ENCODE data around the gene SLC9A3.

Gene SLC9A3

GRCh38 chr5:532521-533242, 8.4 kb upstream of the SLC9A3 start:
- no peaks in the 10 kb centered on the region for H3K9me3 ChIP-seq (ENCODE audit: control insufficient read depth, insufficient read depth, low read length)
- peaks cover 22% of the 10 kb centered on the region for H3K27me3 ChIP-seq (ENCODE audit: control insufficient read depth, insufficient read depth, low read length)
- no peak for DNase-seq (ENCODE audit: low read depth, low spot score)
- H3K27ac ChIP-seq (ENCODE audit: low read length): no peak overlapping the region
- no peaks in the 10 kb centered on the region for H3K36me3 ChIP-seq (ENCODE audit: control insufficient read depth, insufficient read depth, low read length)
- H3K4me3 ChIP-seq (ENCODE audit: low read length): no peak overlapping the region
- no CpG with 5 or more reads among the region's 25 CpGs for WGBS (ENCODE audit: insufficient coverage, insufficient read length)
- H3K4me1 ChIP-seq (ENCODE audit: control insufficient read depth, insufficient read depth, low read length): no peaks in the 10 kb centered on the region; the same call in 1 of the 2 replicates

GRCh38 chr5:531749-532315, 7.6 kb upstream of the SLC9A3 start:
- no peak for DNase-seq (ENCODE audit: low read depth, low spot score)
- no CpG with 5 or more reads among the region's 13 CpGs for WGBS (ENCODE audit: insufficient coverage, insufficient read length)
- H3K36me3 ChIP-seq (ENCODE audit: control insufficient read depth, insufficient read depth, low read length): no peaks in the 10 kb centered on the region
- no peaks in the 10 kb centered on the region for H3K9me3 ChIP-seq (ENCODE audit: control insufficient read depth, insufficient read depth, low read length)
- no peaks in the 10 kb centered on the region; the same call in 1 of the 2 replicates for H3K4me1 ChIP-seq (ENCODE audit: control insufficient read depth, insufficient read depth, low read length)
- H3K27ac ChIP-seq (ENCODE audit: low read length): no peak overlapping the region
- no peak overlapping the region for H3K4me3 ChIP-seq (ENCODE audit: low read length)
- H3K27me3 ChIP-seq (ENCODE audit: control insufficient read depth, insufficient read depth, low read length): peaks cover 30% of the 10 kb centered on the region

GRCh38 chr5:531101-531748, 7.0 kb upstream of the SLC9A3 start:
- no peak for DNase-seq (ENCODE audit: low read depth, low spot score)
- no peaks in the 10 kb centered on the region for H3K36me3 ChIP-seq (ENCODE audit: control insufficient read depth, insufficient read depth, low read length)
- WGBS (ENCODE audit: insufficient coverage, insufficient read length): no CpG with 5 or more reads among the region's 25 CpGs
- no peak overlapping the region for H3K27ac ChIP-seq (ENCODE audit: low read length)
- H3K27me3 ChIP-seq (ENCODE audit: control insufficient read depth, insufficient read depth, low read length): peaks cover 36% of the 10 kb centered on the region
- H3K4me3 ChIP-seq (ENCODE audit: low read length): no peak overlapping the region
- H3K9me3 ChIP-seq (ENCODE audit: control insufficient read depth, insufficient read depth, low read length): no peaks in the 10 kb centered on the region
- H3K4me1 ChIP-seq (ENCODE audit: control insufficient read depth, insufficient read depth, low read length): no peaks in the 10 kb centered on the region; the same call in 1 of the 2 replicates

GRCh38 chr5:530001-530955, 6.0 kb upstream of the SLC9A3 start:
- Histone ChIP-seq H3K4me3 (ENCODE audit: low read length) (no peak overlapping the region), H3K27me3 (ENCODE audit: control insufficient read depth, insufficient read depth, low read length) (peaks cover 46% of the 10 kb centered on the region), H3K4me1 (ENCODE audit: control insufficient read depth, insufficient read depth, low read length) (peaks cover 1% of the 10 kb centered on the region), H3K9me3 (ENCODE audit: control insufficient read depth, insufficient read depth, low read length) (no peaks in the 10 kb centered on the region), H3K27ac (ENCODE audit: low read length) (no peak overlapping the region), H3K36me3 (ENCODE audit: control insufficient read depth, insufficient read depth, low read length) (no peaks in the 10 kb centered on the region)
- WGBS (ENCODE audit: insufficient coverage, insufficient read length): no CpG with 5 or more reads among the region's 24 CpGs
- DNase-seq (ENCODE audit: low read depth, low spot score): no peak

GRCh38 chr5:528629-529511, 4.6 kb upstream of the SLC9A3 start:
- Histone ChIP-seq H3K4me1 (ENCODE audit: control insufficient read depth, insufficient read depth, low read length) (peaks cover 1% of the 10 kb centered on the region), H3K4me3 (ENCODE audit: low read length) (no peak overlapping the region), H3K27ac (ENCODE audit: low read length) (no peak overlapping the region), H3K36me3 (ENCODE audit: control insufficient read depth, insufficient read depth, low read length) (no peaks in the 10 kb centered on the region), H3K27me3 (ENCODE audit: control insufficient read depth, insufficient read depth, low read length) (peaks cover 58% of the 10 kb centered on the region), H3K9me3 (ENCODE audit: control insufficient read depth, insufficient read depth, low read length) (no peaks in the 10 kb centered on the region)
- no CpG with 5 or more reads among the region's 55 CpGs for WGBS (ENCODE audit: insufficient coverage, insufficient read length)
- no peak for DNase-seq (ENCODE audit: low read depth, low spot score)

GRCh38 chr5:527646-528628, 3.7 kb upstream of the SLC9A3 start:
- WGBS (ENCODE audit: insufficient coverage, insufficient read length): no CpG with 5 or more reads among the region's 66 CpGs
- DNase-seq (ENCODE audit: low read depth, low spot score): no peak
- Histone ChIP-seq H3K27me3 (ENCODE audit: control insufficient read depth, insufficient read depth, low read length) (peaks cover 66% of the 10 kb centered on the region), H3K4me1 (ENCODE audit: control insufficient read depth, insufficient read depth, low read length) (peaks cover 1% of the 10 kb centered on the region), H3K36me3 (ENCODE audit: control insufficient read depth, insufficient read depth, low read length) (no peaks in the 10 kb centered on the region), H3K9me3 (ENCODE audit: control insufficient read depth, insufficient read depth, low read length) (no peaks in the 10 kb centered on the region), H3K4me3 (ENCODE audit: low read length) (no peak overlapping the region; the same call in 1 of the 2 replicates), H3K27ac (ENCODE audit: low read length) (no peak overlapping the region)

GRCh38 chr5:526456-527088, 2.3 kb upstream of the SLC9A3 start:
- Histone ChIP-seq H3K36me3 (ENCODE audit: control insufficient read depth, insufficient read depth, low read length) (no peaks in the 10 kb centered on the region), H3K4me1 (ENCODE audit: control insufficient read depth, insufficient read depth, low read length) (peaks cover 3% of the 10 kb centered on the region), H3K9me3 (ENCODE audit: control insufficient read depth, insufficient read depth, low read length) (no peaks in the 10 kb centered on the region), H3K27me3 (ENCODE audit: control insufficient read depth, insufficient read depth, low read length) (peaks cover 69% of the 10 kb centered on the region), H3K27ac (ENCODE audit: low read length) (no peak overlapping the region), H3K4me3 (ENCODE audit: low read length) (no peak overlapping the region)
- no CpG with 5 or more reads among the region's 14 CpGs for WGBS (ENCODE audit: insufficient coverage, insufficient read length)
- no peak for DNase-seq (ENCODE audit: low read depth, low spot score)

GRCh38 chr5:525916-526315, 1.7 kb upstream of the SLC9A3 start:
- no CpG with 5 or more reads among the region's 9 CpGs for WGBS (ENCODE audit: insufficient coverage, insufficient read length)
- peaks cover 68% of the 10 kb centered on the region for H3K27me3 ChIP-seq (ENCODE audit: control insufficient read depth, insufficient read depth, low read length)
- no peaks in the 10 kb centered on the region for H3K36me3 ChIP-seq (ENCODE audit: control insufficient read depth, insufficient read depth, low read length)
- H3K4me3 ChIP-seq (ENCODE audit: low read length): no peak overlapping the region
- no peak for DNase-seq (ENCODE audit: low read depth, low spot score)
- no peaks in the 10 kb centered on the region for H3K9me3 ChIP-seq (ENCODE audit: control insufficient read depth, insufficient read depth, low read length)
- no peak overlapping the region for H3K27ac ChIP-seq (ENCODE audit: low read length)
- H3K4me1 ChIP-seq (ENCODE audit: control insufficient read depth, insufficient read depth, low read length): peaks cover 3% of the 10 kb centered on the region
